Hair follicle dermal papilla cell (primary cell): ENCODE measurements around the gene ZNF385A. TPM values are rescaled to one million over a fixed set of nuclear protein-coding genes. Genes with fewer than 3 reads are reported as not detected.

ENCODE experiments used
- small RNA-seq: library from RNA; depleted of rRNA; stranded (forward); fragments of <200 nt; gene quantifications from one replicate; pipeline ENCODE3, GENCODE V24; 2012
- total RNA-seq: library from RNA; depleted of rRNA; stranded (reverse); fragments of >200 nt; gene quantifications from 2 replicates; pipeline ENCODE4 v1.2.3, GENCODE V29; 2012

Gene ZNF385A, protein sequence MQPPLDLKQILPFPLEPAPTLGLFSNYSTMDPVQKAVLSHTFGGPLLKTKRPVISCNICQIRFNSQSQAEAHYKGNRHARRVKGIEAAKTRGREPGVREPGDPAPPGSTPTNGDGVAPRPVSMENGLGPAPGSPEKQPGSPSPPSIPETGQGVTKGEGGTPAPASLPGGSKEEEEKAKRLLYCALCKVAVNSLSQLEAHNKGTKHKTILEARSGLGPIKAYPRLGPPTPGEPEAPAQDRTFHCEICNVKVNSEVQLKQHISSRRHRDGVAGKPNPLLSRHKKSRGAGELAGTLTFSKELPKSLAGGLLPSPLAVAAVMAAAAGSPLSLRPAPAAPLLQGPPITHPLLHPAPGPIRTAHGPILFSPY
- total RNA-seq: 1.3 and 3.4 TPM in 2 replicates

DNA sequence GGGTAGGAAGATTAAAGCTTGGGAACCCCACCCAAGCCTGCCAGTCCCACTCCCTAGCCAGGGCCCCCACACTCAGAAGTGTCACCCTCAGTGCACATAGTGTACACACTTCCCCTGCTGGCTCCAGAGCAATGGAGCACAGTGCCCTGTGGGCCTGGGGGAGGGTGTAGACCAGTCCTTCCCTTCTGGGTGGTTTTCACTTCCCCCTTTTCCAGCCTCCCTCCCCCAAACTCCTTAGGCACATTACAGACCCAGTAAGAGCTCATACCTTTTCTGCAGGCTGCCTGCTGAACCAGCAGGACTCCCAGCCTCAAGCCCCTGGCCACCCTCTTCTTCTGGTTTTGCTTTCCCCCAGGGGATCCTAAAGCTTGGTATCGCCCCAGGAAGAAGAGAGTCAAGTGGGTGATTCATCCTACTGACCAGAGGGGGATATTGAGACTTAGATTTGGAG lies at the start of gene ZNF385A:
ZNF385A (minus strand) TSS at position 143 of the 451 bp plus-strand sequence. CDS start 219 bp downstream, outside the sequence.

DNA sequence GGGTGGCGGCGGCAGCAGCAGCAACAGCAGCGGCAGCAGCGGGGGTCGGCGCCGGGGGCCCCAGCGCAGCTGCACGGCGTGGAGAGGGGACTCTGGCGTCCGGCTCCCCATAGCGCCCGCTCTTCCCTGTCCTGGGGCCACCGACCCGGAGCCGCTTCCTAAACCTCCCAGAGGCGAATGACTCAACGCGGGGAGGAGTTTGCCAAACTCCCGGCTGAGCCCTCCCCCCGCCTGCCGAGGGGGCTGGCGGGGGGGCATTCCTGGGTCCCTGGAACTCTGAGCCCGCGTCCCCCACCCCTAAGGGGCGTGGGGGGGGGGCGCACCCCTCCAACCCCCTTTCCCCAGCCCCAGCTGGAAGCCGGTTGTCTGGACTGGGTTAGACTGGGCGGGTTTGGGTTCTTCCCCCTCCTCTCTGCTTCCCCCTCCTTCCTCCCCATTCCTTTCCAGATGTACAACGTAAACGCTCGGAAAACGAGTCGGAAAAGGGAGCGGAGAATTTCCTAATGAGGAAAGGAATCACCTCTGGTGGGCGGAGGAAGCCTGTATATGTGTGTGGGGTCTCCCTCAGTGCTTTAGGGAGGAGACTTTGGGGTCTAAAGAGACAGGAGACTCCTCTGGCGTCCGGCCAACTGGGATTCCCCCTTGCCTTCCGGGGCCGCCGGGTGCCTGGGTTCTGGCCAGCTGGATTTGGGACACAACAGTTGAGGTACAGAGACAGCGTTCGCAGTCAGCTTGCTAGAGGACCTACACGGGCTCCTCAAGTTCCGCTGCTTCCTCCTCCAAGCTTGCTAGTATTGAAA lies 34.8 kb upstream of the ZNF385A start, which contains the start of gene ITGA5:
ITGA5 (minus strand) TSS at position 179 of the 800 bp plus-strand sequence; CDS start at position 111, 68 bp downstream.

DNA sequence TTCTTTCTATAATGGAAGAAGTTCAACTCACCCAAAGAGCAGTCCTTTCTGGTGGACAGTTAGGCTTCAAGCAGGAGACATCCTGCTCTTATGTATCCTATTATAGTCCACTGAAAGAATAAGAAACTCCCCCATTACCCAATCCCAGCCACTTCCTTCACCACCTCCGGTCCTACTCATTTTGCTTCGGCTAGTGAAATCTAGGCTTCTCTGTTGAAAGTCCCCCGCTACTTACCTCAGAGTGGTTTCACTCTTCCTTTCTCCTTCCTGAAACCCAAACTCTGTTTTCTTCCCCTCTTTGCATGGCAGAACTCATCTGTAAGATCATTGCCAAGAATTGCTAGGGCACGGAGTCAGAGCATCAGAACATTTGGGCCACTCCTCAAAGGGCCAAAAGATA lies 20.1 kb downstream of the ZNF385A start, which contains the start of gene GPR84:
GPR84 (minus strand) TSS at position 74 of the 400 bp plus-strand sequence. CDS start 635 bp downstream, outside the sequence.

DNA sequence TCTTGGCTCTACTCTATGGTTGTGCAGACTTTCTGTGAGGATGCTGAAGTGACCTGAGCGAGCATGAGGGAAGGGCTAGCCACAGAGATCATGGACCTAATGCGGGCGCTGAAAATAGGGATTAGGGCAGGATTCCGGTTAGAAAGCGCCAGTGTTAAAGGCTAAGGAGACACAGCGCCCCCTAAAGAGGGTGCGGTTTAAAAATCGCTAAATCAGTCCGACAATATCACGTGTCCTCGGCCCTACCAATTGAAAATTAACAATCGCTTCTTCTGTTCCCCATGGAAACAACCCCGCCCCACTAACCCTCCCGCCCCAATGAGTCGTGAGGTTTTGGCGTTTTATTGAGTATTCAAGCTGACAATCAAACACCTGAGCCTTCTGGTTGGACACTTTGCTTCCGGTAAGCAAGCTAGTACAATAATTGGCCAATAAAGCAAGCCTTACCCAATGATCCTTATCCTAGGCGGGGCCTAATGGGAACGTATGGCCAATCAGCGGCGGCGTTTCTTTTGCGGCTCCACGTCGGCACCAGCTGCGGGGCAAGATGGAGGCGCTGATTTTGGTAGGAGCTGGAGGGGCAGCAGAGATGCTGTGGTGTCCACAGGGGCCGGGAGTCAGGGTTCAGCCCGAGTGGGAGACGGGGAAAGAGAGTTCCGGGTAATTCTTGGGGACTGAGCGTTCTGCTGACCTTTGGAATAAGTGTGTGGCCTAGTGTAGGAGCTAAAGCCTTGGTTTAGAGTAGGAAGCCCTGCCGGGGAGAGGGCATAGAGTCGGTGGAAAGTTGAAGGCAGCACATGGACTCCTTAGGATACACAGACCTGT lies 59.7 kb downstream of the ZNF385A start, which contains the start of gene COPZ1:
COPZ1 (plus strand) TSS at position 515 of the 825 bp plus-strand sequence; CDS start at position 548, 33 bp downstream.

Small RNAs within 50 kb of the gene (small RNA-seq; reads per million reads assigned to genes)
- gene MIR148B: 550 reads per million, percentile 99 among the genes with 10 or more reads in this experiment
- not detected for gene RN7SL744P

Other genes starting within 250 kb of the ZNF385A start
- gene SMUG1, start 195.7 kb downstream of the ZNF385A start, total RNA-seq: 19.6 and 25.0 TPM in 2 replicates
- 45.5 and 57.4 TPM in 2 replicates for gene CBX5, start 104.6 kb downstream of the ZNF385A start, total RNA-seq
- 264 and 434 TPM in 2 replicates for gene HNRNPA1, start 104.0 kb downstream of the ZNF385A start, total RNA-seq
- 0.61 and 0.65 TPM in 2 replicates for gene NFE2, start 83.7 kb downstream of the ZNF385A start, total RNA-seq
- gene COPZ1, start 59.6 kb downstream of the ZNF385A start, total RNA-seq: 111 and 119 TPM in 2 replicates
- gene GPR84, start 20.2 kb downstream of the ZNF385A start, total RNA-seq: 0.12 and 0.16 TPM in 2 replicates
- 326 and 330 TPM in 2 replicates for gene ITGA5, start 34.5 kb upstream of the ZNF385A start, total RNA-seq
- not detected in 2 replicates for gene GTSF1, start 88.9 kb upstream of the ZNF385A start, total RNA-seq
- gene NCKAP1L, start 113.0 kb upstream of the ZNF385A start, total RNA-seq: not detected in 2 replicates
- gene PDE1B, start 164.9 kb upstream of the ZNF385A start, total RNA-seq: under 0.01 TPM in 1 of 2 replicates, not detected in the other
- gene PPP1R1A, start 203.9 kb upstream of the ZNF385A start, total RNA-seq: not detected in 2 replicates